ENCODE measurements around the gene SYK.

The SYK gene

GRCh38 chr9:90851444-90851843 lies 49.8 kb downstream of the SYK start:
- DNase-seq (ENCODE audit: low spot score) = no peak

GRCh38 chr9:90853945-90854344 lies 52.3 kb downstream of the SYK start:
- DNase-seq (ENCODE audit: low spot score) = no peak

- no peak for DNase-seq (ENCODE audit: low spot score)
These were observed 53.1 kb downstream of the SYK start for GRCh38 chr9:90854637-90855175.

- no peak for DNase-seq (ENCODE audit: low spot score)
These were observed 53.7 kb downstream of the SYK start for GRCh38 chr9:90855208-90855902.

- DNase-seq (ENCODE audit: low spot score) = no peak
These were observed 55.5 kb downstream of the SYK start for GRCh38 chr9:90857091-90857490.

GRCh38 chr9:90857855-90858254 lies 56.2 kb downstream of the SYK start:
- DNase-seq (ENCODE audit: low spot score) = no peak

GRCh38 chr9:90858457-90858901 lies 56.9 kb downstream of the SYK start:
- no peak for DNase-seq (ENCODE audit: low spot score)

GRCh38 chr9:90860382-90860781 lies 58.8 kb downstream of the SYK start:
- no peak for DNase-seq (ENCODE audit: low spot score)

GRCh38 chr9:90860826-90861225 lies 59.2 kb downstream of the SYK start:
- DNase-seq (ENCODE audit: low spot score) = no peak

GRCh38 chr9:90861380-90861779 lies 59.8 kb downstream of the SYK start:
- DNase-seq (ENCODE audit: low spot score) = no peak

GRCh38 chr9:90861826-90862740 lies 60.5 kb downstream of the SYK start:
- DNase-seq (ENCODE audit: low spot score) = no peak

GRCh38 chr9:90864779-90865178 lies 63.2 kb downstream of the SYK start:
- DNase-seq (ENCODE audit: low spot score) = no peak

- DNase-seq (ENCODE audit: low spot score) = no peak
These were observed 65.5 kb downstream of the SYK start for GRCh38 chr9:90867101-90867500.

- DNase-seq (ENCODE audit: low spot score) = no peak
These were observed 66.9 kb downstream of the SYK start for GRCh38 chr9:90868555-90868954.

GRCh38 chr9:90869361-90869760 lies 67.7 kb downstream of the SYK start:
- no peak for DNase-seq (ENCODE audit: low spot score)

GRCh38 chr9:90870621-90871326 lies 69.2 kb downstream of the SYK start:
- DNase-seq (ENCODE audit: low spot score) = peak; percentile 67

GRCh38 chr9:90871327-90871935 lies 69.8 kb downstream of the SYK start:
- no peak for DNase-seq (ENCODE audit: low spot score)

- DNase-seq (ENCODE audit: low spot score) = no peak
These were observed 71.2 kb downstream of the SYK start for GRCh38 chr9:90872835-90873294.

- DNase-seq (ENCODE audit: low spot score) = no peak
These were observed 71.8 kb downstream of the SYK start for GRCh38 chr9:90873422-90873821.

GRCh38 chr9:90874194-90874593 lies 72.6 kb downstream of the SYK start:
- no peak for DNase-seq (ENCODE audit: low spot score)

- no peak for DNase-seq (ENCODE audit: low spot score)
These were observed 76.9 kb downstream of the SYK start for GRCh38 chr9:90878562-90878961.

GRCh38 chr9:90880066-90880465 lies 78.4 kb downstream of the SYK start:
- no peak for DNase-seq (ENCODE audit: low spot score)

All from RKO (cell line).